H1 (cell line): ENCODE results near the gene STAMBP. TPM values are rescaled to one million over a fixed set of nuclear protein-coding genes. Genes with fewer than 3 reads are reported as not detected.

Experiments used
- CTCF ChIA-PET: fragments of 300-600 bp; sonication (Branson Sonifier 250); formaldehyde crosslinking; loops from one replicate; lab custom pipeline; 2021; ENCODE audit not compliant: partially characterized antibody; lab: Charles Lee
- POLR2A ChIA-PET: fragments of 300-600 bp; sonication (Branson Sonifier 250); formaldehyde crosslinking; loops from one replicate; lab custom pipeline; 2021; ENCODE audit warnings: inconsistent platforms; ENCODE audit not compliant: partially characterized antibody; lab: Charles Lee
- DNase-seq, 2 experiments: peaks; one replicate each; pipeline versions ENCODE4 v3.0.0 to v3.0.0-alpha.2; 2010 to 2022; ENCODE audit warnings: low spot score in 2 of 2, low read depth in 1 of 2, mixed read lengths in 1 of 2
- FAIRE-seq: peaks from 2 replicates; lab custom pipeline; 2011; peaks lifted over from hg19 to GRCh38; lab: Jason Lieb, UNC
- H2AFZ ChIP-seq: 2 replicates; pipeline ENCODE4 v1.8.1; 2012; ENCODE audit warnings: low read length, inconsistent platforms
- H2AK5ac ChIP-seq: 2 replicates; pipeline ENCODE4 v1.6.1; 2013; ENCODE audit warnings: low read depth, low read length
- H2BK120ac ChIP-seq: replicated peaks from 2 replicates; pipeline ENCODE3; 2013; ENCODE audit warnings: low read depth, low read length, inconsistent platforms
- H2BK12ac ChIP-seq: 2 replicates; pipeline ENCODE4 v1.6.1; 2013; ENCODE audit warnings: low read depth, low read length
- H2BK15ac ChIP-seq: 2 replicates; pipeline ENCODE4 v1.6.1; 2013; ENCODE audit warnings: low read length
- H2BK20ac ChIP-seq: 2 replicates; pipeline ENCODE4 v1.6.1; 2013; ENCODE audit warnings: low read length
- H2BK5ac ChIP-seq: 2 replicates; pipeline ENCODE4 v1.6.1; 2013; ENCODE audit warnings: low read depth, low read length
- H3K14ac ChIP-seq: 2 replicates; pipeline ENCODE4 v1.6.1; 2013; ENCODE audit warnings: inconsistent platforms; ENCODE audit not compliant: insufficient read length
- H3K18ac ChIP-seq: 2 replicates; pipeline ENCODE4 v1.6.1; 2013; ENCODE audit warnings: low read length; ENCODE audit errors: extremely low read depth
- H3K23ac ChIP-seq: 2 replicates; pipeline ENCODE4 v1.6.1; 2013; ENCODE audit warnings: inconsistent platforms; ENCODE audit not compliant: insufficient read length
- H3K23me2 ChIP-seq: 2 replicates; pipeline ENCODE4 v1.6.1; 2013; ENCODE audit warnings: low read depth, low read length
- H3K27ac ChIP-seq: 2 replicates; pipeline ENCODE4 v1.6.1; 2011; ENCODE audit warnings: low read depth, low read length, inconsistent platforms
- H3K27me3 ChIP-seq, 4 experiments: replicated peaks in 1 of 4; 1 replicate in 1 of 4; 2 replicates in 3 of 4; pipeline versions ENCODE4 v1.6.1 to v1.8.1; 2011 to 2013; ENCODE audit warnings: low read length in 3 of 4, mild to moderate bottlenecking in 3 of 4, inconsistent platforms in 2 of 4, mixed read lengths in 2 of 4, moderate library complexity in 1 of 4; ENCODE audit not compliant: control insufficient read depth in 3 of 4, insufficient read depth in 3 of 4; ENCODE audit errors: extremely low read depth in 1 of 4
- H3K36me3 ChIP-seq, 4 experiments: 2 replicates each; pipeline versions ENCODE4 v1.6.1 to v1.8.1; 2011 to 2013; ENCODE audit warnings: mild to moderate bottlenecking in 4 of 4, low read length in 3 of 4, moderate library complexity in 2 of 4, control low read depth in 1 of 4, inconsistent platforms in 1 of 4; ENCODE audit not compliant: insufficient read depth in 4 of 4, control insufficient read depth in 2 of 4
- H3K4ac ChIP-seq: replicated peaks from 2 replicates; pipeline ENCODE3; 2013; ENCODE audit warnings: low read length, low read depth, mixed read lengths, inconsistent platforms; ENCODE audit not compliant: insufficient read length
- H3K4me1 ChIP-seq, 4 experiments: replicated peaks in 1 of 4; 1 replicate in 1 of 4; 2 replicates in 3 of 4; pipeline versions ENCODE4 v1.6.1 to v1.8.1; 2011 to 2013; ENCODE audit warnings: low read length in 3 of 4, inconsistent platforms in 2 of 4, mixed read lengths in 1 of 4; ENCODE audit not compliant: insufficient read depth in 4 of 4, control insufficient read depth in 3 of 4
- H3K4me2 ChIP-seq, 2 experiments: 2 replicates each; pipeline versions ENCODE4 v1.6.1 to v1.8.1; 2011 to 2013; ENCODE audit warnings: low read depth in 2 of 2, low read length in 2 of 2, control low read depth in 1 of 2, inconsistent platforms in 1 of 2, mild to moderate bottlenecking in 1 of 2; ENCODE audit not compliant: insufficient read depth in 1 of 2
- H3K4me3 ChIP-seq, 4 experiments: fragments of 200-600, 300-600 bp in 1 of 4; sonication (generic), shearing (Covaris generic), sonication (Bioruptor Twin) in 1 of 4; 2 replicates each; pipeline versions ENCODE4 v1.5.1 to v1.8.1; 2011 to 2016; ENCODE audit warnings: low read length in 4 of 4, low read depth in 3 of 4, control low read depth in 2 of 4, inconsistent platforms in 2 of 4, mild to moderate bottlenecking in 2 of 4, mixed read lengths in 1 of 4, moderate library complexity in 1 of 4; ENCODE audit not compliant: insufficient read depth in 2 of 4; ENCODE audit errors: extremely low read depth in 1 of 4
- H3K56ac ChIP-seq: replicated peaks from 2 replicates; pipeline ENCODE3; 2013; ENCODE audit warnings: low read depth, mild to moderate bottlenecking, mixed read lengths, low read length, inconsistent platforms; ENCODE audit not compliant: insufficient read length
- H3K79me1 ChIP-seq: 2 replicates; pipeline ENCODE4 v1.6.1; 2013; ENCODE audit warnings: low read depth, low read length, control low read depth
- H3K79me2 ChIP-seq, 2 experiments: 2 replicates each; pipeline versions ENCODE4 v1.6.1 to v1.8.1; 2012 to 2013; ENCODE audit warnings: low read length in 2 of 2, mild to moderate bottlenecking in 2 of 2, inconsistent platforms in 1 of 2; ENCODE audit not compliant: insufficient read depth in 2 of 2, control insufficient read depth in 1 of 2
- H3K9ac ChIP-seq, 4 experiments: replicated peaks in 1 of 4; 1 replicate in 1 of 4; 2 replicates in 3 of 4; pipeline versions ENCODE4 v1.6.1 to v1.8.1; 2011 to 2013; ENCODE audit warnings: low read depth in 3 of 4, low read length in 3 of 4, control low read depth in 2 of 4, mild to moderate bottlenecking in 2 of 4, moderate library complexity in 2 of 4, inconsistent platforms in 1 of 4; ENCODE audit errors: extremely low read depth in 1 of 4
- H3K9me3 ChIP-seq, 2 experiments: 2 replicates each; pipeline versions ENCODE4 v1.6.1 to v1.8.1; 2012 to 2013; ENCODE audit warnings: mild to moderate bottlenecking in 2 of 2, moderate library complexity in 2 of 2, control low read depth in 1 of 2, inconsistent platforms in 1 of 2, low read depth in 1 of 2, low read length in 1 of 2, mixed read lengths in 1 of 2; ENCODE audit not compliant: insufficient read depth in 2 of 2
- H4K20me1 ChIP-seq, 2 experiments: replicated peaks in 1 of 2; 2 replicates each; pipeline versions ENCODE3 to v1.8.1; 2011 to 2013; ENCODE audit warnings: inconsistent platforms in 2 of 2, low read length in 2 of 2, mild to moderate bottlenecking in 1 of 2; ENCODE audit not compliant: insufficient read depth in 2 of 2, control insufficient read depth in 1 of 2
- H4K5ac ChIP-seq: 2 replicates; pipeline ENCODE4 v1.6.1; 2013; ENCODE audit warnings: low read length, low read depth, mixed read lengths, inconsistent platforms; ENCODE audit not compliant: insufficient read length
- H4K8ac ChIP-seq: 2 replicates; pipeline ENCODE4 v1.8.0; 2013; ENCODE audit warnings: mild to moderate bottlenecking, moderate library complexity, low read length, inconsistent platforms; ENCODE audit not compliant: insufficient read depth; ENCODE audit errors: extremely low read depth
- H4K91ac ChIP-seq: replicated peaks from 2 replicates; pipeline ENCODE3; 2013; ENCODE audit warnings: low read length, mixed read lengths, inconsistent platforms; ENCODE audit not compliant: insufficient read length
- CHD2 ChIP-seq: IDR thresholded peaks from 2 replicates; pipeline ENCODE4 v1.6.1; 2012; ENCODE audit warnings: low read length, improper control_type of control experiment
- SIX5 ChIP-seq: IDR thresholded peaks from 2 replicates; pipeline ENCODE4 v1.6.1; 2011; ENCODE audit warnings: mild to moderate bottlenecking, low read depth, low read length
- SP2 ChIP-seq: IDR thresholded peaks from 2 replicates; pipeline ENCODE4 v1.6.1; 2012; ENCODE audit warnings: mild to moderate bottlenecking, low read length, inconsistent platforms
- WGBS, 2 experiments: shearing (Covaris generic) in 1 of 2; methylation state at CpG; one replicate each; pipeline versions ENCODE4 v1.1.6 to v1.1.7; 2013 to 2015; ENCODE audit warnings: low lambda C conversion rate in 2 of 2, mixed read lengths in 2 of 2, inconsistent platforms in 1 of 2, low coverage in 1 of 2, missing lambda C conversion rate in 1 of 2; ENCODE audit not compliant: insufficient replicate concordance in 2 of 2, insufficient coverage in 1 of 2, insufficient read length in 1 of 2; ENCODE audit errors: extremely low coverage in 1 of 2, missing lambda C conversion rate in 1 of 2; 5-methylcytosine and 5-hydroxymethylcytosine counted together
- polyA plus RNA-seq, 7 experiments: library from polyadenylated mRNA; depleted of rRNA in 3 of 7; stranded (reverse) in 5 of 7; unstranded in 2 of 7; fragments of >200 nt in 5 of 7; fragments of 200-250 nt in 2 of 7; gene quantifications; 1 replicate in 5 of 7; 2 replicates in 1 of 7; 4 replicates in 1 of 7; pipeline versions ENCODE4 v1.2.1 to v1.2.3, GENCODE V29; 2011 to 2013; ENCODE audit warnings: missing spikeins in 2 of 7, mixed read lengths in 2 of 7
- total RNA-seq: library from RNA; stranded (reverse); fragmentation: NEBNext Ultra II Directional; extraction: Animal tissue kit (Norgen Biotek cat#: 25700); gene quantifications from 2 replicates; pipeline ENCODE4 v1.2.1, GENCODE V29; 2021

STAMBP gene
- total and polyA plus RNA-seq, 2 of the 8 experiments (the other 6 are each of a cell fraction or from before 2014, with no cell fraction given) = 35.8 to 49.7 TPM

GRCh38 chr2:73908689-73909652 lies 80.2 kb downstream of the STAMBP start:
- Histone ChIP-seq H3K18ac (peak overlapping the region; percentile 2; the same call in 1 of the 2 replicates), H2BK15ac (no peak overlapping the region), H3K4me3 (no peak overlapping the region), H2BK12ac (no peak overlapping the region), H3K4me2 (no peak overlapping the region), H3K79me1 (no peaks in the 10 kb centered on the region), H3K27ac (no peak overlapping the region), H3K9ac (no peak overlapping the region), H2AK5ac (no peak overlapping the region), H3K23ac (no peak overlapping the region), H2AFZ (peak overlapping the region; percentile 98), H3K4ac (no peak overlapping the region), H3K79me2 (no peaks in the 10 kb centered on the region), H3K56ac (no peak overlapping the region), H4K8ac (no peak overlapping the region), H3K36me3 (no peaks in the 10 kb centered on the region), H3K23me2 (no peaks in the 10 kb centered on the region), H3K27me3 (no peaks in the 10 kb centered on the region), H3K14ac (no peak overlapping the region), H4K5ac (no peak overlapping the region), H2BK120ac (no peak overlapping the region), H4K91ac (no peak overlapping the region), H2BK5ac (no peak overlapping the region), H2BK20ac (no peak overlapping the region), H3K9me3 (no peaks in the 10 kb centered on the region), H4K20me1 (no peaks in the 10 kb centered on the region), H3K4me1 (peaks cover 0 to 5% (median under 1%) of the 10 kb centered on the region in 4 experiments; a peak in 2 of 7 replicates)
- CTCF ChIA-PET = interaction anchor here (0.6 to 3.5 kb wide), 8 partner anchors 12 to 230 kb away, joined by 3 to 24 read pairs (median 4); no protein-coding TSS in a partner anchor
- DNase-seq (no peak), FAIRE-seq (no peak)
- POLR2A ChIA-PET = interaction anchor here (1.3 to 1.5 kb wide), 2 partner anchors 12 to 73 kb away, joined by 3 to 5 read pairs; no protein-coding TSS in a partner anchor
- 83% methylated on average over 10 of the region's 10 CpGs; no CpG with 5 or more reads in 1 of the 2 experiments for WGBS, 2 experiments
- TF ChIP-seq SP2 (no peak), CHD2 (no peak), SIX5 (no peak)
